Measurements from ENCODE around the gene USP11.

USP11 gene

GRCh38 chrX:47222751-47223350 lies 10.0 kb upstream of the USP11 start:
- peaks cover 55% of the 10 kb centered on the region for H3K36me3 Mint-ChIP-seq (ENCODE audit: low read depth)

GRCh38 chrX:47223476-47224250 lies 9.1 kb upstream of the USP11 start:
- H3K36me3 Mint-ChIP-seq (ENCODE audit: low read depth) = peaks cover 63% of the 10 kb centered on the region
- H3K27ac Mint-ChIP-seq = no peak overlapping the region
- H3K4me3 Mint-ChIP-seq = no peak overlapping the region
- H3K4me1 Mint-ChIP-seq = peaks cover 19% of the 10 kb centered on the region
- H3K9me3 Mint-ChIP-seq = no peaks in the 10 kb centered on the region
- TF ChIP-seq, protein P1, sequence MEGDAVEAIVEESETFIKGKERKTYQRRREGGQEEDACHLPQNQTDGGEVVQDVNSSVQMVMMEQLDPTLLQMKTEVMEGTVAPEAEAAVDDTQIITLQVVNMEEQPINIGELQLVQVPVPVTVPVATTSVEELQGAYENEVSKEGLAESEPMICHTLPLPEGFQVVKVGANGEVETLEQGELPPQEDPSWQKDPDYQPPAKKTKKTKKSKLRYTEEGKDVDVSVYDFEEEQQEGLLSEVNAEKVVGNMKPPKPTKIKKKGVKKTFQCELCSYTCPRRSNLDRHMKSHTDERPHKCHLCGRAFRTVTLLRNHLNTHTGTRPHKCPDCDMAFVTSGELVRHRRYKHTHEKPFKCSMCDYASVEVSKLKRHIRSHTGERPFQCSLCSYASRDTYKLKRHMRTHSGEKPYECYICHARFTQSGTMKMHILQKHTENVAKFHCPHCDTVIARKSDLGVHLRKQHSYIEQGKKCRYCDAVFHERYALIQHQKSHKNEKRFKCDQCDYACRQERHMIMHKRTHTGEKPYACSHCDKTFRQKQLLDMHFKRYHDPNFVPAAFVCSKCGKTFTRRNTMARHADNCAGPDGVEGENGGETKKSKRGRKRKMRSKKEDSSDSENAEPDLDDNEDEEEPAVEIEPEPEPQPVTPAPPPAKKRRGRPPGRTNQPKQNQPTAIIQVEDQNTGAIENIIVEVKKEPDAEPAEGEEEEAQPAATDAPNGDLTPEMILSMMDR (IDR thresholded peaks at IDR 0.05; ENCODE audit: unreplicated experiment in 3 of 3) = no peak
- no peaks in the 10 kb centered on the region for H3K27me3 Mint-ChIP-seq (ENCODE audit: low read depth)

More at GRCh38 chrX:47222751-47223350, 10.0 kb upstream of the USP11 start:
- Mint-ChIP-seq H3K4me3 (peak overlapping the region in 1 of 3 experiments; percentile 29), H3K27ac (no peak overlapping the region), H3K4me1 (peaks cover 19% of the 10 kb centered on the region), H3K9me3 (no peaks in the 10 kb centered on the region), H3K27me3 (ENCODE audit: low read depth) (no peaks in the 10 kb centered on the region)
- TF ChIP-seq, protein P1 (IDR thresholded peaks at IDR 0.05; ENCODE audit: unreplicated experiment in 3 of 3) = no peak

GRCh38 chrX:47224266-47224895 lies 8.4 kb upstream of the USP11 start:
- H3K36me3 Mint-ChIP-seq (ENCODE audit: low read depth) = peaks cover 67% of the 10 kb centered on the region
- TF ChIP-seq, protein P1 (IDR thresholded peaks at IDR 0.05; ENCODE audit: unreplicated experiment in 3 of 3) = no peak
- no peak overlapping the region for H3K4me3 Mint-ChIP-seq
- H3K4me1 Mint-ChIP-seq = peaks cover 18% of the 10 kb centered on the region
- no peaks in the 10 kb centered on the region for H3K9me3 Mint-ChIP-seq
- no peak overlapping the region for H3K27ac Mint-ChIP-seq
- H3K27me3 Mint-ChIP-seq (ENCODE audit: low read depth) = no peaks in the 10 kb centered on the region

DNA sequence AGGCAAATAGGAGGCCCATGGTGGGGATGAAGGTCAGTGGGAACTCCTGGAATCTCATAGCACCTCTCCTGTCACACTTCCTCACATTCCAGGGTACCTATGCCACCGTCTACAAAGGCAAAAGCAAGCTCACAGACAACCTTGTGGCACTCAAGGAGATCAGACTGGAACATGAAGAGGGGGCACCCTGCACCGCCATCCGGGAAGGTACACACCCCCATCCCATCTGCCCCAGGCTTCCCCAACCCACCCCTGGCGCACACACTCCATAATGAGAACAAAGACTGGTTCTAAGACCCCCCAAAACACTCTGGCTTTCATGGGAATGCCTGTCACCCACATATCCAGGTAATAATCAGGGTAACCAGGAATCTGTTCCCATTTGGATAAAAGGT lies 7.9 kb upstream of the USP11 start:
- no peak overlapping the region for H3K27ac Mint-ChIP-seq
- TF ChIP-seq, protein P1 (IDR thresholded peaks at IDR 0.05; ENCODE audit: unreplicated experiment in 3 of 3) = no peak
- no peaks in the 10 kb centered on the region for H3K9me3 Mint-ChIP-seq
- H3K4me3 Mint-ChIP-seq = no peak overlapping the region
- peaks cover 68% of the 10 kb centered on the region for H3K36me3 Mint-ChIP-seq (ENCODE audit: low read depth)
- H3K4me1 Mint-ChIP-seq = peaks cover 12% of the 10 kb centered on the region
- no peaks in the 10 kb centered on the region for H3K27me3 Mint-ChIP-seq (ENCODE audit: low read depth)

DNA sequence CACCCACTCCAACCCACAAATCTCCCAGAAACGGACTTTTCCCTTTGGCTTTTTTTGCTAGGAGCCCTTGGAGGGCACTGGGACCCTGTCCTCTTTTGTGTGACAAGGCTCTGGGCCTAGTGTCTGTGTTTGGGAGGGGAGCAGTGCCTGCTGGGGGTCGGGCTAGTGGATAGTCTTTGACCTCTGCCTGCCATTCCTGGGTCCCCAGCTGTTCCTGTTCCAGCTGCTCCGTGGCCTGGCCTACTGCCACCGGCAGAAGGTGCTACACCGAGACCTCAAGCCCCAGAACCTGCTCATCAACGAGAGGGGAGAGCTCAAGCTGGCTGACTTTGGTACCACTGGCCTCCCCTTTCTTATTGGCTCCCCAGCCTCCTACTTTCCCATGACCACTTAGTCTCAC lies 6.7 kb upstream of the USP11 start:
- Mint-ChIP-seq H3K27me3 (ENCODE audit: low read depth) (no peaks in the 10 kb centered on the region), H3K4me1 (peaks cover under 1% of the 10 kb centered on the region), H3K9me3 (no peaks in the 10 kb centered on the region), H3K4me3 (no peak overlapping the region), H3K36me3 (ENCODE audit: low read depth) (peaks cover 64% of the 10 kb centered on the region), H3K27ac (no peak overlapping the region)
- TF ChIP-seq, protein P1 (IDR thresholded peaks at IDR 0.05; ENCODE audit: unreplicated experiment in 3 of 3) = no peak
